ENCODE data around the gene NPHP3. TPM values are rescaled to one million over a fixed set of nuclear protein-coding genes. Genes with fewer than 3 reads are reported as not detected.

NPHP3 gene
- total RNA-seq, 1 experiment from 2014 or later = 5.8 TPM

GRCh38 chr3:132645058-132645457 lies 77.2 kb downstream of the NPHP3 start:
- ChIA-PET POLR2A (ENCODE audit: low non-redundant PET) (no interaction called here), CTCF (no interaction called here)
- H3K36me3 ChIP-seq (ENCODE audit: insufficient read depth, low read length, poor library complexity, severe bottlenecking) = no peaks in the 10 kb centered on the region
- TF ChIP-seq EZH2 (IDR thresholded peaks at IDR 0.05; ENCODE audit: borderline replicate concordance, low read depth, low read length, poor library complexity, severe bottlenecking) (no peak), CTCF (conservative IDR thresholded peaks at IDR 0.05; ENCODE audit: low read depth, low read length) (no peak)
- DNase-seq (ENCODE audit: low spot score) = no peak
- H3K9me3 ChIP-seq (ENCODE audit: low read depth, low read length, poor library complexity, severe bottlenecking) = no peaks in the 10 kb centered on the region
- H3K4me1 ChIP-seq (ENCODE audit: insufficient read depth, low read length, poor library complexity, severe bottlenecking) = no peaks in the 10 kb centered on the region
- no peaks in the 10 kb centered on the region for H3K27me3 ChIP-seq (replicated peaks; ENCODE audit: insufficient read depth, low read depth, low read length, poor library complexity)
- H3K27ac ChIP-seq (ENCODE audit: low read depth, low read length, poor library complexity, severe bottlenecking) = no peak overlapping the region
- BruUV-seq (replicated peaks) = no TSS peak
- intact Hi-C loops (cut with micrococcal nuclease; ENCODE audit: unreplicated experiment) = no loop called here
- no peak overlapping the region for H3K4me3 ChIP-seq (ENCODE audit: low read depth, low read length, poor library complexity, severe bottlenecking)

GRCh38 chr3:132643366-132643765 lies 78.8 kb downstream of the NPHP3 start:
- no peak overlapping the region for H3K4me3 ChIP-seq (ENCODE audit: low read depth, low read length, poor library complexity, severe bottlenecking)
- BruUV-seq (replicated peaks) = no TSS peak
- intact Hi-C loops (cut with micrococcal nuclease; ENCODE audit: unreplicated experiment) = loop anchor here (2.0 to 5.0 kb wide), 2 partner anchors 291 to 391 kb away; no protein-coding TSS in a partner anchor

GRCh38 chr3:132642539-132642847 lies 79.7 kb downstream of the NPHP3 start:
- CTCF ChIA-PET = interaction anchor here (0.9 to 2.6 kb wide), 4 partner anchors 12 to 108 kb away, joined by 4 to 29 read pairs (median 4); no protein-coding TSS in a partner anchor
- BruUV-seq (replicated peaks) = no TSS peak
- no peaks in the 10 kb centered on the region for H3K9me3 ChIP-seq (ENCODE audit: low read depth, low read length, poor library complexity, severe bottlenecking)

More at GRCh38 chr3:132643366-132643765, 78.8 kb downstream of the NPHP3 start:
- no peak for DNase-seq (ENCODE audit: low spot score)
- Histone ChIP-seq H3K4me1 (ENCODE audit: insufficient read depth, low read length, poor library complexity, severe bottlenecking) (no peaks in the 10 kb centered on the region), H3K27ac (ENCODE audit: low read depth, low read length, poor library complexity, severe bottlenecking) (no peak overlapping the region), H3K9me3 (ENCODE audit: low read depth, low read length, poor library complexity, severe bottlenecking) (no peaks in the 10 kb centered on the region), H3K36me3 (ENCODE audit: insufficient read depth, low read length, poor library complexity, severe bottlenecking) (no peaks in the 10 kb centered on the region), H3K27me3 (replicated peaks; ENCODE audit: insufficient read depth, low read depth, low read length, poor library complexity) (no peaks in the 10 kb centered on the region)
- TF ChIP-seq CTCF (conservative IDR thresholded peaks at IDR 0.05; ENCODE audit: low read depth, low read length) (no peak), EZH2 (IDR thresholded peaks at IDR 0.05; ENCODE audit: borderline replicate concordance, low read depth, low read length, poor library complexity, severe bottlenecking) (no peak)
- ChIA-PET CTCF (interaction anchor here (0.6 to 2.6 kb wide), 2 partner anchors 107 to 109 kb away, joined by 3 to 29 read pairs; no protein-coding TSS in a partner anchor), POLR2A (ENCODE audit: low non-redundant PET) (no interaction called here)

More at GRCh38 chr3:132642539-132642847, 79.7 kb downstream of the NPHP3 start:
- POLR2A ChIA-PET (ENCODE audit: low non-redundant PET) = no interaction called here
- intact Hi-C loops (cut with micrococcal nuclease; ENCODE audit: unreplicated experiment) = loop anchor here (1.0 to 5.0 kb wide), 3 partner anchors 106 to 390 kb away; no protein-coding TSS in a partner anchor
- Histone ChIP-seq H3K27ac (ENCODE audit: low read depth, low read length, poor library complexity, severe bottlenecking) (no peak overlapping the region), H3K4me3 (ENCODE audit: low read depth, low read length, poor library complexity, severe bottlenecking) (no peak overlapping the region), H3K4me1 (ENCODE audit: insufficient read depth, low read length, poor library complexity, severe bottlenecking) (no peaks in the 10 kb centered on the region), H3K27me3 (replicated peaks; ENCODE audit: insufficient read depth, low read depth, low read length, poor library complexity) (no peaks in the 10 kb centered on the region), H3K36me3 (ENCODE audit: insufficient read depth, low read length, poor library complexity, severe bottlenecking) (no peaks in the 10 kb centered on the region)
- no peak for DNase-seq (ENCODE audit: low spot score)
- TF ChIP-seq CTCF (conservative IDR thresholded peaks at IDR 0.05; ENCODE audit: low read depth, low read length) = no peak
- no peak for TF ChIP-seq EZH2 (IDR thresholded peaks at IDR 0.05; ENCODE audit: borderline replicate concordance, low read depth, low read length, poor library complexity, severe bottlenecking)

Data from A673 (cell line).